Keratinocyte (primary cell): Measurements from ENCODE around the gene NLRP10.

Experiments used
- EZH2 ChIP-seq: IDR thresholded peaks from one replicate; pipeline ENCODE4 v1.6.1; 2012; ENCODE audit warnings: inconsistent platforms, mild to moderate bottlenecking, low read length, moderate library complexity
- TF ChIP-seq, protein P1 (sequence below), 3 experiments: IDR thresholded peaks in 1 of 3; conservative IDR thresholded peaks in 1 of 3; optimal IDR thresholded peaks in 1 of 3; 2 replicates in 2 of 3; 3 replicates in 1 of 3; pipeline versions ENCODE3 to v1.5.1; 2011; ENCODE audit warnings: low read length in 3 of 3, mild to moderate bottlenecking in 3 of 3, moderate library complexity in 2 of 3, control low read depth in 1 of 3, inconsistent platforms in 1 of 3; ENCODE audit not compliant: insufficient read depth in 2 of 3; ENCODE audit errors: extremely low read depth in 1 of 3

DNA sequence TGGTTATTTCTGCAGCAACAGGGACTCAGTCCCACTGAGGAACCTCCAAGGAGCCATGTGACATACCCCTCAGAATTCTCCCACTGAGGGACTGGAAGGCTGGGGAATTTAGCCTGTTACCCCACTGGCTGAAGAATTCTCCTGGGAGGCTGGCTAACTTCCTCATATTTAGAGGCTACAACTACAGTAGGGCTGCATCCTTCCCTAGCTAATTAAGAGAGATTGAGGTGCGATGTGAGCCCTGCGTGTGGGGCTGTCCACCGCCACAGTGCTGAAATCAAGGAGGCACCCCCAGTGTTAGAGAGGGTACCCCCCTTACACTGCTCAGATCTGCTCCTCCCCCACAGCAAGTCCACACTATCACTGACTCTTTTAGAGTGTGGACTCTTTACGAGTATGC, 43.0 kb upstream of the NLRP10 start:
- TF ChIP-seq EZH2 = no peak
- TF ChIP-seq, protein P1, sequence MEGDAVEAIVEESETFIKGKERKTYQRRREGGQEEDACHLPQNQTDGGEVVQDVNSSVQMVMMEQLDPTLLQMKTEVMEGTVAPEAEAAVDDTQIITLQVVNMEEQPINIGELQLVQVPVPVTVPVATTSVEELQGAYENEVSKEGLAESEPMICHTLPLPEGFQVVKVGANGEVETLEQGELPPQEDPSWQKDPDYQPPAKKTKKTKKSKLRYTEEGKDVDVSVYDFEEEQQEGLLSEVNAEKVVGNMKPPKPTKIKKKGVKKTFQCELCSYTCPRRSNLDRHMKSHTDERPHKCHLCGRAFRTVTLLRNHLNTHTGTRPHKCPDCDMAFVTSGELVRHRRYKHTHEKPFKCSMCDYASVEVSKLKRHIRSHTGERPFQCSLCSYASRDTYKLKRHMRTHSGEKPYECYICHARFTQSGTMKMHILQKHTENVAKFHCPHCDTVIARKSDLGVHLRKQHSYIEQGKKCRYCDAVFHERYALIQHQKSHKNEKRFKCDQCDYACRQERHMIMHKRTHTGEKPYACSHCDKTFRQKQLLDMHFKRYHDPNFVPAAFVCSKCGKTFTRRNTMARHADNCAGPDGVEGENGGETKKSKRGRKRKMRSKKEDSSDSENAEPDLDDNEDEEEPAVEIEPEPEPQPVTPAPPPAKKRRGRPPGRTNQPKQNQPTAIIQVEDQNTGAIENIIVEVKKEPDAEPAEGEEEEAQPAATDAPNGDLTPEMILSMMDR (optimal IDR thresholded peaks at IDR 0.05 in 1 of 3, IDR thresholded peaks at IDR 0.05 in 1 of 3, conservative IDR thresholded peaks at IDR 0.05 in 1 of 3; ENCODE audit: extremely low read depth in 1 of 3, insufficient read depth in 2 of 3, low read length in 3 of 3) = no peak
